GM21717 (cell line): ENCODE measurements around the gene HGS.
A peak's percentile ranks its signal among the peaks of the same experiment; 100 is the strongest.

Experiments
- ATAC-seq: cut with Tn5 transposase; IDR thresholded peaks from one replicate; pipeline ENCODE4 v1.9.1; 2021; ENCODE audit warnings: mild to moderate bottlenecking, moderate library complexity; ENCODE audit not compliant: unreplicated experiment

Gene HGS

GRCh38 chr17:81702934-81703746 is 19.3 kb downstream of the HGS start, which contains the start of gene MRPL12:
Gene MRPL12 (plus strand): TSS chr17:81703367. CDS start chr17:81703502, 135 bp downstream.
- peak; percentile 58 for ATAC-seq

DNA sequence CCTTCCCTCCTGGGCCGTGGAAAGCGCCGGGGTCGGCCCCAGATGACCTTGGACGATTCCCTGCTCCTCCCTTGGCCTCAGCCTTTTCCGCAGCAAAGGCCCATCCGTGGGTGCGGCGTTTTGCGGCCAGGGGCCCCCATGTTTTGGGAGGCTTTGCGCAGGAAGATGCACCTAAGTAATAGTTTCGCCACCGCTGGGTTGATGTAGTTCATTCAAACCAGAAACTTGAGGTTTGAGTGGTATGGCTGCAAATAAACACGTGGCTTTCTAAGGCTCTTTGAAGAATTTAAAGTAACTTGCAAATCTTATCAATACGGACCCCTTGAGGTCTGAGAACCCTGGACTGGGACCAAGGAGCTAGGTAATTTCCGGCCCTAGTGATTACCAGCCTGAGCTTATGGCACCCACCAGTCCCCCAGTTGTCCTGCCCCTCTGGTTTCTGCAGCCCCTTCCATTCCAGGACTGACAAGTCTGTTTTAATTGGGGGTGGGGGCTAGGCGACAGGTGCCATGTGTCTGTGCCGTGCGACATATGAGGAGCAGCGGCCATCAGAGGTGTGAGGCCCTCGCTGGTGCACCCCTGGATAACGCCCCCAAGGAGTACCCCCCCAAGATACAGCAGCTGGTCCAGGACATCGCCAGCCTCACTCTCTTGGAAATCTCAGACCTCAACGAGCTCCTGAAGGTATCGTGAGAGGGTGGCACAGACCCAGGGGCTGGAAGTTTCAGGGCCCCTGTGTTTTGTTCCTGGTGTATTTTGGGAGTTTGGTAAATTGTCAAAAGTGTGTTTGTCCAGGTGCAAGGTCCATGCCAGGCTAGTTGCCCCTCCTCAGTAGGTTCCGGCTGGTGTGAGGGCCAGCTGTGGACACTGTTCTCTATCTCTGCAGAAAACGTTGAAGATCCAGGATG is 20.2 kb downstream of the HGS start:
- ATAC-seq: no peak

- ATAC-seq: no peak
These were observed 21.9 kb downstream of the HGS start for GRCh38 chr17:81705518-81706231.

DNA sequence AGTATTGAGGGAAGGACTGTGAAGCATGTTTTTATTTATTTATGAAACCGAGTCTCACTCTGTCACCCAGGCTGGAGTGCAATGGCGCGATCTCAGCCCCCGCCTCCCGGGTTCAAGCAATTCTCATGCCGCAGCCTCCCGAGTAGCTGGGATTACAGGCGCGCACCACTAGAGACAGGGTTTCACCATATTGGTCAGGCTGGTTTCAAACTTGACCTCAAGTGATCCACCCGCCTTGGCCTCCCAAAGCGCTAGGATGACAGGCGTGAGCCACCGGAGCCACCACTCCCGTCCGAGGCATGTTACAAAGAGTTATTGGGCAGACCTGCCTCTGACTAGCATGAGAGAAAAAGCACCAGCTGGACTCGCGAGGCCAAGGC is 22.4 kb downstream of the HGS start:
- ATAC-seq: no peak

DNA sequence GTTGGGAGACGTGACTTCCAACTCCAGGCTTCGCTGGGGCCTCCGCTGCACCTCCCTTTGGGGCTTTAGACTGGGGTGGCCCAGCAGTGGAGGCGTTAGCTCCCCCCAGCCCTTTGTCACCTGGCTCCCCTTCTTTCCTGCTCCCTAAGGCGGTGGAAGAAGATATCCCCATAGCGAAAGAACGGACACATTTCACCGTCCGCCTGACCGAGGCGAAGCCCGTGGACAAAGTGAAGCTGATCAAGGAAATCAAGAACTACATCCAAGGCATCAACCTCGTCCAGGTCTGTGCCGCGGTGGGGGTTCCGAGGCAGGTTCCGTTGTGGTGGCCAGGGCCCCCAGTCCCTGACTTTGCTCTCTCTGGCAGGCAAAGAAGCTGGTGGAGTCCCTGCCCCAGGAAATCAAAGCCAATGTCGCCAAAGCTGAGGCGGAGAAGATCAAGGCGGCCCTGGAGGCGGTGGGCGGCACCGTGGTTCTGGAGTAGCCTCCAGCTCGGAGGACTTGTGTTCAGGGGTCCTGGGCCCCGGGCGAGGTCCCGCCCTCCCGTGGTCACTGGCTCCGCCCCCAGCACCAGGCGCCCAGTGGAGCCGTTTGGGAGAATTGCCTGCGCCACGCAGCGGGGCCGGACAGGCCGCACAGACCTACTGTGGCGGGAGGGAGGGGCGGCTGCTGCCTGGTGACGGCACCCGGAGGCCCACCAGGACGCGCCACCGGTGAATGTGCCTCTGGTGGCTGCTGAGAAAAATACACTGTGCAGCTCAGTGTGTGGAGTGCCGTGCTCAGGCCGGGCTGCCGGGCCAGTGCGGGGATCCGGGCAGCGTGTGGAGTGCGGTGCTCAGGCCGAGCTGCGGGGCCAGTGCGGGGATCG is 23.2 kb downstream of the HGS start:
- no peak for ATAC-seq

GRCh38 chr17:81707725-81708646 is 24.2 kb downstream of the HGS start:
- ATAC-seq: no peak

DNA sequence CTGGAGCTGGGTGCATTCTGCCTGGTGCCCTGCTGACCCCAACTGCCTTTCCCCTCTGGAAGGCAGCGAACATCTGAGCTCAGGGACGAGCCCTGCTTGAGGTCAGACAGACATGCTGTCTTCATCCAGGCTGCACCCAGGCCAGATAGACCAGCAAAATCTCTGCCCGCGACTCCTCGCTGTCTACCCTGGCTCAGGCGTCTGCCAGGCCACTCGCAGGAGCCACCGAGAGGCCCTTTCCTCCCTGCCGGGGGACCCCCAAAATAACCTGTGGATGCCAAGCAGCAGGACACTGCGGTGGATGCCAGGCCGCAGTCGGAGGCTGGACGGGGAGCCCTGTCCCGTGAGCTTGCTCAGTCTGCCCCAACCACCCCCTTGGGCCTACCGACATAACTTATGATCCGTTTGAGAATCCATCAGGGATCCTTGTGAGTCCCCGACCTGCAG is 25.0 kb downstream of the HGS start:
- ATAC-seq: no peak

- no peak for ATAC-seq
These were observed 26.9 kb downstream of the HGS start for GRCh38 chr17:81710514-81711308.

GRCh38 chr17:81711814-81712467 is 28.1 kb downstream of the HGS start, which contains the start of gene SLC25A10:
Gene SLC25A10 (plus strand): TSS chr17:81712284. CDS start chr17:81712427, 143 bp downstream.
- ATAC-seq: no peak

- no peak for ATAC-seq
These were observed 28.7 kb downstream of the HGS start for GRCh38 chr17:81712468-81713003.

GRCh38 chr17:81713004-81713555 is 29.3 kb downstream of the HGS start:
- ATAC-seq: no peak

DNA sequence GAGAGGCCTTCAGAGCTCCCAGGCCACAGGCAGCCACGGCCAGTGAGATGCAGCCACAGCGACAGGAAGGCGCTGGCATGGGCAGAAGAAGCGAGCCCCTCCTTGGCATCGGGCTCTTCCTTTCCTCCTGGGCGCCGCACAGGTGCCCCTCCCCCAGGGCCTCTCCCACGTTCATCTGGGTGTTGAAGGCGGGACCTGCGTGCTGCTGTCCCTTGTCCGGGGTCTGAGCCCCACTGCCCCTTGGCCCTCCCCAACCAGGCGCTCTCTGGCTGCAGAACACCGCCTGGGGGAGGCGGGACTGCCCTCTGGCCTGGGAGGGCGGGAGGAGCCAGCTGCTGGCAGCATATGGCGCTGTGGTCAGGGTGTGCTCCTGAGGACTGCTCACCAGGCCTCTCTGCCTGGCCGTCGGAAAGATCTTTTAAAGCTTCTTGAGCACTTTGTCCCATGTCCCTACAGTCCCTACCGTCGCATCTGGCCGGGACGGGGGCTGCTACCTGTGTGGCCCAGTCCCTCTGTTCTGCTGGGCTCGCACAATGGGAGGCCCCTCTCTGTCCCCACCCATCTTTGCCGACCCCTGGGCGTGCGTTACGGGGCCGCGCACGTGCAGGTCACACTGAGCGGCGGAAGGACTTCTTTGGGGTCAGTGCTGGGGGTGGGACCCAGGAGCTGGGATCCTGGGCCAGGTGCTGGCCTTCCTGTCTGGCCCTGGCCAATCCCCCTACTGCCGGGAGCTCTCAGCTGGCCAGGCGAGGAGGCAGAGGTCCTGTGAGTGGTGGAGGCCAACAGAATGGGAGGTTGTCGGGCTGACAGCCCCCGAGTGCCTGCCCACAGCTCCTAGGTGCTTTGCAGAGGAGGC is 30.0 kb downstream of the HGS start:
- no peak for ATAC-seq

DNA sequence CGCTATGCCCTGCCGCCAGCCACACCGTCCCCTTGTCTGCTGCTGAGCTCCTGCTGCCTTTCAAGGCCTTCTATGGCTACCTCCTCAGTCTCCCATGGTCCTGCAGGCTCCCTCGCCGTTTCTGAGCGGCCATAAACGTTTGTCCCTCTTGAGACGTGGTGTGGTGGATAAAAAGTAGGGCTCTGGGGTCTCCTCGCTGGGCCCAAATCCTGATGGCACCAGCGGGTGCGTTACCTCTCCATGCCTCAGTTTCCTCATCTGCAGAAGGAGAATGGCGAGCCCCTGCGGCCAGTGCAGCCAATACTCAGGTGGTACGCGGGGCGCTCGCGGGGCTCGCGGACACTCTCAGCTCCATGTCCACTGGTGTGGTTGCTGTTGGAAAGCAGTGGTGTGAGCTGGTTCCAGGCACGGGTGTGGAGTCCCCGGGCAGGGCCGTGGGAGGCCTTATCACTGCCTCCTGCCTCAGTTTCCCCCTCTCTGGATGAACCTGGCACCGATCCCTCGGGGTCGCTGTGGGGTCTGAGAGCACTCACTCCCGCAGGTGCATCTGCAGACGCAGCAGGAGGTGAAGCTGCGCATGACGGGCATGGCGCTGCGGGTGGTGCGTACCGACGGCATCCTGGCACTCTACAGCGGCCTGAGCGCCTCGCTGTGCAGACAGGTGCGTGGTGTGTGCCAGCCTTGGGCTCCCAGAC is 30.7 kb downstream of the HGS start:
- ATAC-seq: no peak

GRCh38 chr17:81715107-81715871 is 31.5 kb downstream of the HGS start:
- no peak for ATAC-seq
